ENCODE data around the gene DENND4C.

Gene DENND4C

GRCh38 chr9:19221326-19221725 lies 9.2 kb upstream of the DENND4C start:
- H3K4me3 ChIP-seq (ENCODE audit: low read depth, low read length) = no peak overlapping the region
- TF ChIP-seq CTCF (IDR thresholded peaks at IDR 0.05; ENCODE audit: insufficient read depth, low read depth, low read length, missing control alignments) = no peak
- DNase-seq (ENCODE audit: low read depth) = no peak

GRCh38 chr9:19223724-19224123 lies 6.8 kb upstream of the DENND4C start:
- TF ChIP-seq CTCF (IDR thresholded peaks at IDR 0.05; ENCODE audit: insufficient read depth, low read depth, low read length, missing control alignments) = no peak
- no peak for DNase-seq (ENCODE audit: low read depth)
- no peak overlapping the region for H3K4me3 ChIP-seq (ENCODE audit: low read depth, low read length)

GRCh38 chr9:19224563-19224962 lies 5.9 kb upstream of the DENND4C start:
- no peak for DNase-seq (ENCODE audit: low read depth)
- H3K4me3 ChIP-seq (ENCODE audit: low read depth, low read length) = no peak overlapping the region
- TF ChIP-seq CTCF (IDR thresholded peaks at IDR 0.05; ENCODE audit: insufficient read depth, low read depth, low read length, missing control alignments) = no peak

GRCh38 chr9:19229595-19230354 lies 718 bp upstream of the DENND4C start:
- no peak for TF ChIP-seq CTCF (IDR thresholded peaks at IDR 0.05; ENCODE audit: insufficient read depth, low read depth, low read length, missing control alignments)
- H3K4me3 ChIP-seq (ENCODE audit: low read depth, low read length) = peak overlapping the region; percentile 89
- DNase-seq (ENCODE audit: low read depth) = peak; percentile 83

GRCh38 chr9:19231126-19231903 lies 822 bp downstream of the DENND4C start:
- no peak for TF ChIP-seq CTCF (IDR thresholded peaks at IDR 0.05; ENCODE audit: insufficient read depth, low read depth, low read length, missing control alignments)
- peak overlapping the region; percentile 89 for H3K4me3 ChIP-seq (ENCODE audit: low read depth, low read length)
- DNase-seq (ENCODE audit: low read depth) = peak; percentile 37

- peak; percentile 28 for DNase-seq (ENCODE audit: low read depth)
- H3K4me3 ChIP-seq (ENCODE audit: low read depth, low read length) = peak overlapping the region; percentile 89
- no peak for TF ChIP-seq CTCF (IDR thresholded peaks at IDR 0.05; ENCODE audit: insufficient read depth, low read depth, low read length, missing control alignments)
These were observed 1.7 kb downstream of the DENND4C start for GRCh38 chr9:19231904-19232822.

All from GM12865 (cell line).